Measurements from ENCODE around the gene DEFB131B.
"Not testable (repeated sequence)": the region's sequence is repeated elsewhere in the genome, so short reads cannot be mapped to it uniquely, and the experiment has no call there.

DEFB131B gene

DNA sequence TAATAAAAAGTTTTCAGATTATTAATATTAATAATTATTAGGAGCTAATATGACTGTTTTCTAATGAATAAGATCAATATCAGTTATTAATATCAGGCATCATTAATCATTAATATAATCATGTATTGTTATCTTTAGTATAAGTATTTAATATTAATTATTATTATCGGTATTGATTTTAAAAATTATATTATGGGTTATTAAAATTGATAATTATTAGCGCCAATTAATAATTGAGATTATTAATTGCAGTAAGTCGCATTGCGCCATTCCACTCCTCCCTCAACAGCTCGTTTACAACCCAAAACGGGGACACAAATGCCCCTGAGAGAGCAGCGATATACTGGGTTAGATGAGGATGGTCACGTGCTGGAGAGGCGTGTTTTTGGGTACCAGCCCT lies 30.0 kb downstream of the DEFB131B start:
- Mint-ChIP-seq H3K27ac (no peak overlapping the region), H3K9me3 (no peaks in the 10 kb centered on the region), H3K36me3 (ENCODE audit: low read depth) (peaks cover 33% of the 10 kb centered on the region), H3K4me3 (no peak overlapping the region), H3K4me1 (peaks cover 8% of the 10 kb centered on the region), H3K27me3 (ENCODE audit: low read depth, poor library complexity) (peaks cover 6% of the 10 kb centered on the region)
- TF ChIP-seq, protein P1, sequence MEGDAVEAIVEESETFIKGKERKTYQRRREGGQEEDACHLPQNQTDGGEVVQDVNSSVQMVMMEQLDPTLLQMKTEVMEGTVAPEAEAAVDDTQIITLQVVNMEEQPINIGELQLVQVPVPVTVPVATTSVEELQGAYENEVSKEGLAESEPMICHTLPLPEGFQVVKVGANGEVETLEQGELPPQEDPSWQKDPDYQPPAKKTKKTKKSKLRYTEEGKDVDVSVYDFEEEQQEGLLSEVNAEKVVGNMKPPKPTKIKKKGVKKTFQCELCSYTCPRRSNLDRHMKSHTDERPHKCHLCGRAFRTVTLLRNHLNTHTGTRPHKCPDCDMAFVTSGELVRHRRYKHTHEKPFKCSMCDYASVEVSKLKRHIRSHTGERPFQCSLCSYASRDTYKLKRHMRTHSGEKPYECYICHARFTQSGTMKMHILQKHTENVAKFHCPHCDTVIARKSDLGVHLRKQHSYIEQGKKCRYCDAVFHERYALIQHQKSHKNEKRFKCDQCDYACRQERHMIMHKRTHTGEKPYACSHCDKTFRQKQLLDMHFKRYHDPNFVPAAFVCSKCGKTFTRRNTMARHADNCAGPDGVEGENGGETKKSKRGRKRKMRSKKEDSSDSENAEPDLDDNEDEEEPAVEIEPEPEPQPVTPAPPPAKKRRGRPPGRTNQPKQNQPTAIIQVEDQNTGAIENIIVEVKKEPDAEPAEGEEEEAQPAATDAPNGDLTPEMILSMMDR (IDR thresholded peaks at IDR 0.05), result no peak
- no peak for DNase-seq

DNA sequence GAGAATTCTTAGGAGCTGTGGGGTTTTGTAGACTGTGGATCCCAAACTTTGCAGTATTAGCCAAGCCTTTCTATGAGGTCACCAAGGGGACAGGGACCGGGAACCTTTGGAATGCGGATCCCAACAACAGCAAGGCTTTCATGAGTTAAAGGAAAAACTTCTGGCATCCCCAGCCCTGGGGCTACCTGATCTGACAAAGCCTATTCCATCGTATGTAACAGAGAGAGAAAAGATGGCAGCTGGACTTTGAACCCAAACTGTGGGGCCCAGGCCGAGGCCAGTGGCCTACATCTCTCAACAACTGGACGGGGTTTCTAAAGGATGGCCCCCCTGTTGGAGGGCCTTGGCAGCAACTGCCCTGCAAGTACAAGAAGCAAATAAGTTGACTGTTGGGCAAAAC lies 32.5 kb downstream of the DEFB131B start:
- not testable (repeated sequence) for H3K4me3 Mint-ChIP-seq

DNA sequence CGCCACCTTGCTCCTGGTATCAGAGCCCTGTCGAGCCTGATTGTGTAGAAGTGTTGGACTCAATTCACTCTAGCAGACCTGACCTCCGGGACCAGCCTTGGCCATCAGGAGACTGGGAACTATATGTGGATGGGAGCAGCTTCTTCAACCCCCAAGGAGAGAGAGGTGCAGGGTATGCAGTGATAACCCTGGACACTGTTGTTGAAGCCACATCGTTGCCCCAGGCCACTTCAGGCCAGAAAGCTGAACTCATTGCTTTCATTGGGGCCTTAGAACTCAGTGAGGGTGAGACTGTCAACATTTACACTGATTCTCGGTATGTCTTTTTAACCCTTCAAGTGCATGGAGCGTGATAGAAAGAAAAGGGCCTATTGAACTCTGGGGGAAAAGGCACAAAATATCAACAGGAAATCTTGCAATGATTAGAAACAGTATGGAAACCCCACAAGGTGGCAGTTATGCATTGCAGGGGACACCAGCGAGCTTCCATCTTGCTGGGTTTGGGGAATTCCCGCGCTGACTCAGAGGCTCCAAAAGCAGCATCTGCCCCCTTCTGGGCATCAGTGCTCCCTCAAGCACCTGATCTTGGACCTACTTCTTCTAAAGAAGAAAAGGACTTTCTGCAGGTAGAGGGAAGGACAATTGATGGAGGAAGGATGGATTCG lies 33.2 kb downstream of the DEFB131B start:
- peaks cover 13% of the 10 kb centered on the region for H3K4me1 Mint-ChIP-seq
- not testable (repeated sequence) for H3K27me3 Mint-ChIP-seq (ENCODE audit: low read depth, poor library complexity); H3K9me3 Mint-ChIP-seq; DNase-seq; H3K27ac Mint-ChIP-seq; H3K4me3 Mint-ChIP-seq
- peaks cover 47% of the 10 kb centered on the region for H3K36me3 Mint-ChIP-seq (ENCODE audit: low read depth)

More for the DNA sequence above, 32.5 kb downstream of the DEFB131B start:
- not testable (repeated sequence) for H3K4me1 Mint-ChIP-seq; H3K9me3 Mint-ChIP-seq; DNase-seq; H3K27ac Mint-ChIP-seq; H3K27me3 Mint-ChIP-seq (ENCODE audit: low read depth, poor library complexity)
- peaks cover 43% of the 10 kb centered on the region for H3K36me3 Mint-ChIP-seq (ENCODE audit: low read depth)

DNA sequence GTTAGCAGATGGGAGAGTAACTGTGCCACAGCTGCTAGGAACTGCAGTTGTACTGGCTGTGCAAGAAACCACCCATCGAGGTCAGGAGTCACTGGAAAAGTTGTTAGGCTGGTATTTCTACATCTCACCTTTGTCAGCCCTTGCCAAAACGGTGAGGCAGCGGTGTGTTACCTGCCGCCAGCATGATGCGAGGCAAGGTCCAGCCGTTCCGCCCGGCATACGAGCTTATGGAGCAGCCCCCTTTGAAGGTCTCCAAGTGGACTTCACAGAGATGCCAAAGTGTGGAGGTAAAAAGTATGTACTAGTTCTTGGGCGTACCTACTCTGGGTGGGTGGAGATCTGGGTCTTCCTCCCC lies 33.7 kb downstream of the DEFB131B start:
- H3K27ac Mint-ChIP-seq; H3K27me3 Mint-ChIP-seq (ENCODE audit: low read depth, poor library complexity); H3K4me3 Mint-ChIP-seq; DNase-seq; H3K9me3 Mint-ChIP-seq: not testable (repeated sequence)
- Mint-ChIP-seq H3K36me3 (ENCODE audit: low read depth) (peaks cover 47% of the 10 kb centered on the region), H3K4me1 (peaks cover 13% of the 10 kb centered on the region)

DNA sequence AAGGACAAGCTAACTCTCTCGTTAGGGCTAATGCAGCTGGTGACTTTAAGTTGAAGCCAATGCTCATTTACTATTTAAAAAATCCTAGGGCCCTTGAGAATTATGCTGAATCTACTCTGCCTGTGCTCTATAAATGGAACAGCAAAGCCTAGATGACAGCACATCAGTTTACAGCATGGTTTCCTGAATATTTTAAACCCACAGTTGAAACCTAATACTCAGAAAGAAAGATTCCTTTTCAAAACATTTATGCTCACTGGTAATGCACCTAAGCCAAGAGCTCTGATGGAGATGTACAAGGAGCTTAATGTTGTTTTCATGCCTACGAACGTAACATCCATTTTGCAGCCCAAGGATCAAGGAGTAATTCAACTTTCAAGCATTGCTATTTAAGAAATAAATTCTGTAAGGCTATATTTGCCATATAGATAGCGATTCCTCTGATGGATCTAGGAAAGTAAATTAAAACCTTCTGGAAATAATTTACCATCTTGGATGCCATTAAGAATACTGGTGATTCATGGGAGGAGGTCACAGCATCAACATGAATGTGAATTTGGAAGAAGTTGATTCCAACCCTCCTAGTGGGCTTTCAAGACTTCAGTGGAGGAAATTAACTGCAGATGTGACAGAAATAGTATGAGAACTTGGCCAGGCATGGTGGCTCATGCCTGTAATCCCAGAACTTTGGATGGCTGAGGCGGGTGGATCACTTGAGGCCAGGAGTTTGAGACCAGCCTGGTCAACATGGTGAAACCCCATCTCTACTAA lies 35.7 kb downstream of the DEFB131B start:
- Mint-ChIP-seq H3K27ac (no peak overlapping the region), H3K27me3 (ENCODE audit: low read depth, poor library complexity) (peaks cover 8% of the 10 kb centered on the region), H3K9me3 (no peaks in the 10 kb centered on the region), H3K36me3 (ENCODE audit: low read depth) (peaks cover 51% of the 10 kb centered on the region), H3K4me1 (peaks cover 6% of the 10 kb centered on the region), H3K4me3 (no peak overlapping the region)
- TF ChIP-seq, protein P1 (IDR thresholded peaks at IDR 0.05), result no peak
- no peak for DNase-seq

DNA sequence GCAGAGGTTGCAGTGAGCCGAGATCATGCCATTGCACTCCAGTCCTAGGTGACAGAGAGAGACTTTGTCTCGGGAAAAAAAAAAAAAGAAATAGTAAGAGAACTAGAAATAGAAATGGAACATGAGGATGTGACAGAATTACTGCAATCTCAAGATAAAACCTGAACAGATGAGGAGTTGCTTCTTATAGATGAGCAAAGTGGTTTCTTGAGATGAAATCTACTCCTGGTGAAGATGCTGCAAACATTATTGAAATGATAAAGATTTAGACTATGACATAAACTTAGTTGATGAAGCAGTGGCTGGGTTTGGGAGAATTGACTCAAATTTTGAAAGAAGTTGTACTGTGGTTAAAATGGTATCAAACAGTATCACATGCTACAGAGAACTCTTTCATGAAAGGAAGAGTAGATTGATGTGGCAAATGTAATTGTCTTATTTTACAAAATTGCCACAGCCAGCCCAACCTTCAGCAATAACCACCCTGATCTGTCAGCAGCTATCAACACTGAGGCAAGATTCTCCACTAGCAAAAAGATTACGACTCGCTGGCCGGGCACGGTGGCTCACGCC lies 36.5 kb downstream of the DEFB131B start:
- H3K9me3 Mint-ChIP-seq, result no peaks in the 10 kb centered on the region
- peak overlapping the region; percentile 39 for H3K27ac Mint-ChIP-seq
- no peak overlapping the region for H3K4me3 Mint-ChIP-seq
- H3K36me3 Mint-ChIP-seq (ENCODE audit: low read depth), result peaks cover 52% of the 10 kb centered on the region
- TF ChIP-seq, protein P1 (IDR thresholded peaks at IDR 0.05), result no peak
- H3K4me1 Mint-ChIP-seq, result peaks cover 5% of the 10 kb centered on the region
- H3K27me3 Mint-ChIP-seq (ENCODE audit: low read depth, poor library complexity), result peaks cover 10% of the 10 kb centered on the region
- no peak for DNase-seq

DNA sequence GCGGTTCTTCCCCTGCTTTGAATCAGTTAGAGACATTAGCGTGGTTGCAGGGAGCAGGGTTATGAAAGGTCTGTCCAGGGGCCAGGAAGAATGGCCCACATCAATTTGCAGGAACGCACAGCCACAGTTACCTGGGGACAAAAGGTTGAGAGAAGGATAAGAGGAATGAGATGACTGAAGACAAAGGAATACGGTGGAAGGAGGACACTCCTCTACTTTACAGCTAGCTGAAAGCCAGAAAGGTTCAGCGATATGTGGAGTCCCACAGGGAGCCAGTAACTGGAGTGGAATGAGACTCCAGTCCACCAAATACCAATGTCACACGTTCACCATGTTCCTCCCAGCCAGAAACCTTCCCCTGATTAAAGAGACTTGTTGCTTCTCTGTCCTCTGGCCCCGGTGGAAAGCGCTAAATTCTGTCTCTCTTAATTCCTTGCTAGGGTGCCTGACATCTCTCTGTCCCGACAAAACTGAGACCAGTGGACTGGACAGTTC lies 39.4 kb downstream of the DEFB131B start:
- TF ChIP-seq, protein P1 (IDR thresholded peaks at IDR 0.05), result no peak
- Mint-ChIP-seq H3K4me3 (no peak overlapping the region), H3K4me1 (peaks cover 5% of the 10 kb centered on the region), H3K27ac (no peak overlapping the region), H3K9me3 (no peaks in the 10 kb centered on the region), H3K27me3 (ENCODE audit: low read depth, poor library complexity) (peaks cover 10% of the 10 kb centered on the region), H3K36me3 (ENCODE audit: low read depth) (peaks cover 38% of the 10 kb centered on the region)
- no peak for DNase-seq
